Caco-2 (cell line): ENCODE data around the gene PAPSS2. TPM values are rescaled to one million over a fixed set of nuclear protein-coding genes. Genes with fewer than 3 reads are reported as not detected.

Experiments used
- BruUV-seq: library from RNA; stranded (reverse); fragments of 400-500 nt; replicated peaks from 2 replicates; lab custom pipeline; 2021; lab: Mats Ljungman, UMichigan
- CTCF ChIA-PET: fragments of 300-600 bp; sonication (Branson Sonifier 250); formaldehyde crosslinking; loops from one replicate; lab custom pipeline; 2022; ENCODE audit warnings: antibody characterized with exemption; lab: Charles Lee
- POLR2A ChIA-PET: fragments of 300-600 bp; sonication (Branson Sonifier 250); formaldehyde crosslinking; loops from one replicate; lab custom pipeline; 2022; ENCODE audit warnings: antibody characterized with exemption; lab: Charles Lee
- DNase-seq, 2 experiments: peaks; one replicate each; pipeline versions ENCODE4 v3.0.0 to v3.0.0-alpha.2; 2020 to 2022
- H3K27me3 ChIP-seq: replicated peaks from 2 replicates; pipeline ENCODE4 v1.6.0; 2011; ENCODE audit warnings: low read length; ENCODE audit not compliant: control insufficient read depth, insufficient read depth
- H3K36me3 ChIP-seq: 2 replicates; pipeline ENCODE4 v1.5.1; 2011; ENCODE audit warnings: low read length; ENCODE audit not compliant: control insufficient read depth, insufficient read depth
- H3K4me1 ChIP-seq: fragments of 250-450 bp; sonication (Bioruptor Pico); 2 replicates; pipeline ENCODE4 v1.5.1; 2020; ENCODE audit warnings: mild to moderate bottlenecking
- H3K4me3 ChIP-seq: 2 replicates; pipeline ENCODE4 v1.5.1; 2011; ENCODE audit warnings: low read depth, mild to moderate bottlenecking, control low read depth, low read length
- H3K9me3 ChIP-seq: fragments of 250-450 bp; sonication (Bioruptor Pico); 2 replicates; pipeline ENCODE4 v1.5.1; 2020; ENCODE audit warnings: mild to moderate bottlenecking, moderate library complexity
- H3K27ac Mint-ChIP-seq: one replicate; pipeline ENCODE4 v1.8.0; 2022; ENCODE audit warnings: mixed read lengths; ENCODE audit not compliant: unreplicated experiment
- H3K27me3 Mint-ChIP-seq: one replicate; pipeline ENCODE4 v1.8.0; 2022; ENCODE audit warnings: mixed read lengths; ENCODE audit not compliant: insufficient read depth, unreplicated experiment
- H3K36me3 Mint-ChIP-seq: one replicate; pipeline ENCODE4 v1.8.0; 2022; ENCODE audit warnings: mild to moderate bottlenecking, mixed read lengths; ENCODE audit not compliant: insufficient read depth, unreplicated experiment
- H3K4me1 Mint-ChIP-seq: one replicate; pipeline ENCODE4 v1.8.0; 2022; ENCODE audit warnings: low read depth, mixed read lengths; ENCODE audit not compliant: unreplicated experiment
- H3K4me3 Mint-ChIP-seq: one replicate; pipeline ENCODE4 v1.8.0; 2022; ENCODE audit warnings: mild to moderate bottlenecking, moderate library complexity, mixed read lengths; ENCODE audit not compliant: unreplicated experiment
- H3K9me3 Mint-ChIP-seq: one replicate; pipeline ENCODE4 v1.8.0; 2022; ENCODE audit warnings: mixed read lengths; ENCODE audit not compliant: unreplicated experiment
- intact Hi-C: fragments of 100-400 bp; cut with micrococcal nuclease; formaldehyde crosslinking; loops from one replicate; pipeline ENCODE4 v1.10.0; 2022; ENCODE audit not compliant: unreplicated experiment
- total RNA-seq: library from RNA; stranded (reverse); gene quantifications from 2 replicates; pipeline ENCODE4 v1.2.3, GENCODE V29; 2022
- TF ChIP-seq, protein P1 (sequence below), 2 experiments: fragments of 200-600 bp in 1 of 2; IDR thresholded peaks; 1 replicate in 1 of 2; 2 replicates in 1 of 2; pipeline versions ENCODE4 v1.5.1 to v1.8.0; 2011 to 2022; ENCODE audit warnings: antibody characterized with exemption in 1 of 2, control low read depth in 1 of 2, inconsistent platforms in 1 of 2, low read depth in 1 of 2, low read length in 1 of 2, mild to moderate bottlenecking in 1 of 2, moderate library complexity in 1 of 2; ENCODE audit not compliant: insufficient read depth in 1 of 2, severe bottlenecking in 1 of 2, unreplicated experiment in 1 of 2

The PAPSS2 gene
- total RNA-seq, 1 experiment from 2014 or later: 4.3 TPM

DNA sequence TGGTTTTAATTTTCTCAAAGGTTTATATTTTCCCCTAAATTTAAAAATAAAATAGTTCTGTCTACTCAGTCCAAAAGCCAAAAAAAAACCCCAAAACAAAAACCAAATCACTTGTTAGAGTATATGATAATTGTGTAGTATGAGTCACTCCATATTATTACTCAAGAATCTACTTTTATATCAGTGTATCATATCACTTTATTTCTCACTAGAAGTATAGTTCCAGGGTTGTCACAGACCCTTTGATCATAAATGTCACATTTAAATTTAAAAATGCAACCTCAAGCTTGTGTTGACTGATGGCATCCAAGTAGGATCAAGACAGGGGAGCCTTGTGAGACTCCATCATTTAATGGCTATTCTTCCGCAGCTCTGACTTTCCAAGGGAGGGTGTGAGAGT, 61.0 kb downstream of the PAPSS2 start:
- H3K27ac Mint-ChIP-seq: no peak overlapping the region
- no peaks in the 10 kb centered on the region for H3K27me3 Mint-ChIP-seq
- TF ChIP-seq, protein P1, sequence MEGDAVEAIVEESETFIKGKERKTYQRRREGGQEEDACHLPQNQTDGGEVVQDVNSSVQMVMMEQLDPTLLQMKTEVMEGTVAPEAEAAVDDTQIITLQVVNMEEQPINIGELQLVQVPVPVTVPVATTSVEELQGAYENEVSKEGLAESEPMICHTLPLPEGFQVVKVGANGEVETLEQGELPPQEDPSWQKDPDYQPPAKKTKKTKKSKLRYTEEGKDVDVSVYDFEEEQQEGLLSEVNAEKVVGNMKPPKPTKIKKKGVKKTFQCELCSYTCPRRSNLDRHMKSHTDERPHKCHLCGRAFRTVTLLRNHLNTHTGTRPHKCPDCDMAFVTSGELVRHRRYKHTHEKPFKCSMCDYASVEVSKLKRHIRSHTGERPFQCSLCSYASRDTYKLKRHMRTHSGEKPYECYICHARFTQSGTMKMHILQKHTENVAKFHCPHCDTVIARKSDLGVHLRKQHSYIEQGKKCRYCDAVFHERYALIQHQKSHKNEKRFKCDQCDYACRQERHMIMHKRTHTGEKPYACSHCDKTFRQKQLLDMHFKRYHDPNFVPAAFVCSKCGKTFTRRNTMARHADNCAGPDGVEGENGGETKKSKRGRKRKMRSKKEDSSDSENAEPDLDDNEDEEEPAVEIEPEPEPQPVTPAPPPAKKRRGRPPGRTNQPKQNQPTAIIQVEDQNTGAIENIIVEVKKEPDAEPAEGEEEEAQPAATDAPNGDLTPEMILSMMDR (IDR thresholded peaks at IDR 0.05; ENCODE audit: insufficient read depth in 1 of 2, low read depth in 1 of 2, low read length in 1 of 2, severe bottlenecking in 1 of 2, unreplicated experiment in 1 of 2): no peak
- no peaks in the 10 kb centered on the region for H3K9me3 Mint-ChIP-seq
- no peak for DNase-seq
- no TSS peak for BruUV-seq
- ChIA-PET POLR2A (no interaction called here), CTCF (no interaction called here)
- Histone ChIP-seq H3K36me3 (no peaks in the 10 kb centered on the region), H3K4me3 (no peak overlapping the region), H3K27me3 (no peaks in the 10 kb centered on the region), H3K9me3 (no peaks in the 10 kb centered on the region), H3K4me1 (no peaks in the 10 kb centered on the region)
- H3K36me3 Mint-ChIP-seq: no peaks in the 10 kb centered on the region
- intact Hi-C loops: no loop called here
- no peaks in the 10 kb centered on the region for H3K4me1 Mint-ChIP-seq
- no peak overlapping the region for H3K4me3 Mint-ChIP-seq

DNA sequence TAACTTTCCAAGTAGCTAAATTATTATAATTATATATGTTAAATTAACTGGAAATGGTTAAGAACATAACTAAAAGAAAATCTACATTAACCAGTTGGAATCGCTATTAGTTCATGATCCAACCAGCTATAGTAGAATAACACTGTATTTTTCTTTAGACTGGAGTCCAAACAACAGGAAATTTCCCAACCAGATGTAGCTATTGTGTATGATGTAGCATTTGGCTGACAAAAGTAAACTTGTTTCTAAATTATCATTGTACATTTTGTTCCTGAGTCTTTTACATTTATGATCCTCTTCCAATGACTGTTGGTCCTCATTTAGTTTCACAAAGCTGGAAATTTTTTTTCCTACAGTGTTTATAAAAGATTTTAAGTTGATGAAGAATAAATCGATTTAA, 62.1 kb downstream of the PAPSS2 start:
- Histone ChIP-seq H3K4me3 (no peak overlapping the region), H3K36me3 (no peaks in the 10 kb centered on the region), H3K27me3 (no peaks in the 10 kb centered on the region), H3K4me1 (no peaks in the 10 kb centered on the region), H3K9me3 (no peaks in the 10 kb centered on the region)
- Mint-ChIP-seq H3K9me3 (no peaks in the 10 kb centered on the region), H3K4me1 (no peaks in the 10 kb centered on the region), H3K27me3 (no peaks in the 10 kb centered on the region), H3K27ac (no peak overlapping the region), H3K4me3 (no peak overlapping the region), H3K36me3 (no peaks in the 10 kb centered on the region)
- ChIA-PET CTCF (no interaction called here), POLR2A (no interaction called here)
- intact Hi-C loops: no loop called here
- TF ChIP-seq, protein P1 (IDR thresholded peaks at IDR 0.05; ENCODE audit: insufficient read depth in 1 of 2, low read depth in 1 of 2, low read length in 1 of 2, severe bottlenecking in 1 of 2, unreplicated experiment in 1 of 2): no peak
- DNase-seq: no peak
- no TSS peak for BruUV-seq

DNA sequence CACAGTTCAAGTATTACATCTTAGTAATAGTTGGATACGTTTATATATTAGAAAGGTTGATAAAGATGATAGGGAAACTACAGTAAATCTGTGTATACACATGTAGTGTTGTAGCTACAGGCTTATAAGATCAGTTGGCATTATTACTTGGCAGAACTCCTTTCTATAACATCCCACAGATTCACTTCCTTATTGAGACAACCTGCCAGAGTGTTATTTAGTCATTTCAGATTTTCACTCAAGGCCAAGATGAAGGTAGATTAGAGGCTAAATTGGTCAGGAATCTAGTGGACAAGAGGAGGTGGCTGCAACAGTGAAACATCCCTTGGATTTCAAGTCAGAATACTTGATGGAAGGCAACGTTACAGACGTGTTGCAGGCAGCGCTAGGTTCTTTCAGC, 63.0 kb downstream of the PAPSS2 start:
- no peaks in the 10 kb centered on the region for H3K9me3 Mint-ChIP-seq
- POLR2A ChIA-PET: no interaction called here
- TF ChIP-seq, protein P1 (IDR thresholded peaks at IDR 0.05; ENCODE audit: insufficient read depth in 1 of 2, low read depth in 1 of 2, low read length in 1 of 2, severe bottlenecking in 1 of 2, unreplicated experiment in 1 of 2): no peak

More for the DNA sequence above, 63.0 kb downstream of the PAPSS2 start:
- no peaks in the 10 kb centered on the region for H3K4me1 Mint-ChIP-seq
- no TSS peak for BruUV-seq
- no peak overlapping the region for H3K4me3 Mint-ChIP-seq
- H3K4me3 ChIP-seq: no peak overlapping the region
- H3K27ac Mint-ChIP-seq: no peak overlapping the region
- no peaks in the 10 kb centered on the region for H3K27me3 ChIP-seq
- intact Hi-C loops: no loop called here
- DNase-seq: no peak
- no peaks in the 10 kb centered on the region for H3K27me3 Mint-ChIP-seq
- CTCF ChIA-PET: no interaction called here
- H3K36me3 Mint-ChIP-seq: no peaks in the 10 kb centered on the region
- H3K36me3 ChIP-seq: no peaks in the 10 kb centered on the region
- no peaks in the 10 kb centered on the region for H3K4me1 ChIP-seq
- no peaks in the 10 kb centered on the region for H3K9me3 ChIP-seq
